ENCODE results near the gene SIGLEC15.

Gene SIGLEC15

DNA sequence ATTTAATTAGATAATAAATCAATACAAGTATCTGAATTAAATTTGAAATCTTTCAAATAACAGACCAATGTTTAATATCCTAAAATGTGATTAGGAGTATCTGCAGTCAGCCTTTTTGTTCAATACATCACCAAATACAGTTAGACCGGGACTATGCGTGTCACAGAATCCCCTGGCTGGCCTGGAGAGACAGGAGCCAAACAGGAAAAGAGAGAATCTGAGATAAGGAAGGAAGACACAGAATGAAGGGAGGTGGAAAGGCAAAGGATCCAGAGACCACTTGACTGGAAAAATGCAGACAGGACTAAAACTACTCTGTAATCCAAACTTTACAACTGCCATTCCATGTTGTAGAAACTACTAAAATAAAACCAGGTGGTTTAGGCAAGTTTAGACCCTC, 66.3 kb downstream of the SIGLEC15 start:
- TF ChIP-seq, protein P1, sequence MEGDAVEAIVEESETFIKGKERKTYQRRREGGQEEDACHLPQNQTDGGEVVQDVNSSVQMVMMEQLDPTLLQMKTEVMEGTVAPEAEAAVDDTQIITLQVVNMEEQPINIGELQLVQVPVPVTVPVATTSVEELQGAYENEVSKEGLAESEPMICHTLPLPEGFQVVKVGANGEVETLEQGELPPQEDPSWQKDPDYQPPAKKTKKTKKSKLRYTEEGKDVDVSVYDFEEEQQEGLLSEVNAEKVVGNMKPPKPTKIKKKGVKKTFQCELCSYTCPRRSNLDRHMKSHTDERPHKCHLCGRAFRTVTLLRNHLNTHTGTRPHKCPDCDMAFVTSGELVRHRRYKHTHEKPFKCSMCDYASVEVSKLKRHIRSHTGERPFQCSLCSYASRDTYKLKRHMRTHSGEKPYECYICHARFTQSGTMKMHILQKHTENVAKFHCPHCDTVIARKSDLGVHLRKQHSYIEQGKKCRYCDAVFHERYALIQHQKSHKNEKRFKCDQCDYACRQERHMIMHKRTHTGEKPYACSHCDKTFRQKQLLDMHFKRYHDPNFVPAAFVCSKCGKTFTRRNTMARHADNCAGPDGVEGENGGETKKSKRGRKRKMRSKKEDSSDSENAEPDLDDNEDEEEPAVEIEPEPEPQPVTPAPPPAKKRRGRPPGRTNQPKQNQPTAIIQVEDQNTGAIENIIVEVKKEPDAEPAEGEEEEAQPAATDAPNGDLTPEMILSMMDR (IDR thresholded peaks at IDR 0.05; ENCODE audit: low read length, missing control alignments): no peak
- DNase-seq (ENCODE audit: low read depth): peak; percentile 3
- no peak overlapping the region for H3K4me3 ChIP-seq (replicated peaks; ENCODE audit: low read depth, low read length)
